ENCODE results near the gene TIMM10B.

Gene TIMM10B

DNA sequence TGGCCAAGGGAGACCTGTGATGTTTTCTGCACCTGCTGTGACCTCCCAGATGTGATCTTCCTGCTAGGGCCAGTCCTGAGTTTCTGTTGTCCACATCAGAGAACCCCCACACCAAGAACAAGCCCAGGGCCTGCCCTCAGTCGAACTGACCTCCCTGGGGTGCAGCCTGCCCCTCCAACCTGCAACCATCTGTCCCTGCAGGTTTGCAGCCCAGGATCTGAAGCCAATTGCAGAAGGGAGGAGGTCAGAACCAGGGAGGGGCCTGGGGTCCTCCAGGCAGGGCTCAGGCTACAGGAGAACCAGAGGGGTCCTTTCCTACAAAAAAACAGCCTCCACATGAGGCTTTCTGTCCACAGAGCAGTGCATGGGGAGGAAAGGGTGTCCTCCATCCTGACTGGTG, 8.4 kb upstream of the TIMM10B start:
- TF ChIP-seq, protein P1, sequence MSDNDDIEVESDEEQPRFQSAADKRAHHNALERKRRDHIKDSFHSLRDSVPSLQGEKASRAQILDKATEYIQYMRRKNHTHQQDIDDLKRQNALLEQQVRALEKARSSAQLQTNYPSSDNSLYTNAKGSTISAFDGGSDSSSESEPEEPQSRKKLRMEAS (IDR thresholded peaks at IDR 0.05), result no peak
- TF ChIP-seq CREB1 (IDR thresholded peaks at IDR 0.05; ENCODE audit: low read depth) (no peak), TAF1 (IDR thresholded peaks at IDR 0.05; ENCODE audit: low read depth) (no peak)

DNA sequence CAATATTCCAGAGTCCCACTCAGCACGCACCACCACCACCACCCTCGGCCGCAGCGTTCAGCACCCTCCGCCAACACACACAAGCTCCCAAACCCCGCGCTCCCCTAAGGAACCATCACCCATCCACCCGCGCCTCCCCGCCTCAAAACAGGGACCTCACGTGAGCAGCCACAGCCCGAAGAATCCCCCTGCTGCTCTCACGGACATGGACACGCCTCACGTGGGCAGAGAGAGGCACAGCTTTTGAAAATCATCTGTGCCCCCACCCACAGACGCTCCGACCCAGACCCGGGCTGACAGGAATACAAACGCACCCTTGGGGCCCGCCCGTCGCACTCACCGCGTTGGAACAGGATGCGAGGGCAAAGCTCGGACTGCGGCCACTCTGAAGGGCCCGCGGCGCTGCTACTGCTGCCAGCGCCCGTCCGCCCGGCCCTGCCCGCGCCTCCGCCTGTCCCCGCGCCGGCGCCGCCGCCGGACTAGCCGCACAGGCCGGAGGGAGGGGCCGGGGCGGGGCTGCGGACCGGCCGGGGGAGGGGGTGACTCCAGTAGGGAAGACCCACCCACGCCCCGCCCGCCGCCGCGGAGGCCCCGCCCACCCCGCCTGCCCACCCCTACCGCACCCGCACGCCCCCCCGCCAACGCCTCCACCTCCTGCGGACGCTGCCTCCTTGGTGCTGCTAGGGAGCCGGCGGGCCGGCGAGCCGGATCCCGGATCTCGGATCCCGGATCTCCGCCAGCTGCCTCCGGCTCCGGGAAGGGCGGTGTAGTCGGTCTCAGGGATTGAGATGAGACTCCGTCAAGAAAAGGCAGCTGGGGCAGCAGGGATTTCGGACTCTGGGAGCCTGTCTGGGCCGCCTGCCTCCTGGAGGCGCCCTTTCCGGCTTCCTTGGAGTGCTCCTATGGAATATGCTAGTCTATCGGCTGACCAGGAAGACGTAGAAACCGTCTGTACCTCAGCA, 7.6 kb upstream of the TIMM10B start, which contains the start of gene TRIM3:
Gene TRIM3, minus strand, starts transcription at position 491 of the 962 bp plus-strand sequence. CDS start 8,246 bp downstream, outside the sequence.
- TF ChIP-seq, protein P2, sequence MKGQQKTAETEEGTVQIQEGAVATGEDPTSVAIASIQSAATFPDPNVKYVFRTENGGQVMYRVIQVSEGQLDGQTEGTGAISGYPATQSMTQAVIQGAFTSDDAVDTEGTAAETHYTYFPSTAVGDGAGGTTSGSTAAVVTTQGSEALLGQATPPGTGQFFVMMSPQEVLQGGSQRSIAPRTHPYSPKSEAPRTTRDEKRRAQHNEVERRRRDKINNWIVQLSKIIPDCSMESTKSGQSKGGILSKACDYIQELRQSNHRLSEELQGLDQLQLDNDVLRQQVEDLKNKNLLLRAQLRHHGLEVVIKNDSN (IDR thresholded peaks at IDR 0.05), result peak; percentile 76
- no peak for TF ChIP-seq CEBPB (IDR thresholded peaks at IDR 0.05)
- TF ChIP-seq, protein P1 (IDR thresholded peaks at IDR 0.05), result peak; percentile 29; the same call in 1 of the 2 replicates
- TF ChIP-seq YY1 (IDR thresholded peaks at IDR 0.05; ENCODE audit: low read depth), result no peak
- no peak for TF ChIP-seq FOXM1 (IDR thresholded peaks at IDR 0.05; ENCODE audit: borderline replicate concordance, low read depth)
- no peak for TF ChIP-seq TEAD4 (IDR thresholded peaks at IDR 0.05)
- TF ChIP-seq EGR1 (IDR thresholded peaks at IDR 0.05), result no peak; the same call in 1 of the 2 replicates
- TF ChIP-seq TCF12 (IDR thresholded peaks at IDR 0.05; ENCODE audit: low read depth), result 0 out of 2 replicates have a peak, but pooled peaks have one; percentile 29
- TF ChIP-seq NFIC (IDR thresholded peaks at IDR 0.05), result no peak
- no peak; the same call in 1 of the 2 replicates for TF ChIP-seq TAF1 (IDR thresholded peaks at IDR 0.05; ENCODE audit: low read depth)
- TF ChIP-seq ZBTB7A (IDR thresholded peaks at IDR 0.05; ENCODE audit: low read depth), result no peak
- no peak for TF ChIP-seq EP300 (IDR thresholded peaks at IDR 0.05; ENCODE audit: borderline replicate concordance)
- TF ChIP-seq CREB1 (IDR thresholded peaks at IDR 0.05; ENCODE audit: low read depth), result no peak
- TF ChIP-seq, protein P3, sequence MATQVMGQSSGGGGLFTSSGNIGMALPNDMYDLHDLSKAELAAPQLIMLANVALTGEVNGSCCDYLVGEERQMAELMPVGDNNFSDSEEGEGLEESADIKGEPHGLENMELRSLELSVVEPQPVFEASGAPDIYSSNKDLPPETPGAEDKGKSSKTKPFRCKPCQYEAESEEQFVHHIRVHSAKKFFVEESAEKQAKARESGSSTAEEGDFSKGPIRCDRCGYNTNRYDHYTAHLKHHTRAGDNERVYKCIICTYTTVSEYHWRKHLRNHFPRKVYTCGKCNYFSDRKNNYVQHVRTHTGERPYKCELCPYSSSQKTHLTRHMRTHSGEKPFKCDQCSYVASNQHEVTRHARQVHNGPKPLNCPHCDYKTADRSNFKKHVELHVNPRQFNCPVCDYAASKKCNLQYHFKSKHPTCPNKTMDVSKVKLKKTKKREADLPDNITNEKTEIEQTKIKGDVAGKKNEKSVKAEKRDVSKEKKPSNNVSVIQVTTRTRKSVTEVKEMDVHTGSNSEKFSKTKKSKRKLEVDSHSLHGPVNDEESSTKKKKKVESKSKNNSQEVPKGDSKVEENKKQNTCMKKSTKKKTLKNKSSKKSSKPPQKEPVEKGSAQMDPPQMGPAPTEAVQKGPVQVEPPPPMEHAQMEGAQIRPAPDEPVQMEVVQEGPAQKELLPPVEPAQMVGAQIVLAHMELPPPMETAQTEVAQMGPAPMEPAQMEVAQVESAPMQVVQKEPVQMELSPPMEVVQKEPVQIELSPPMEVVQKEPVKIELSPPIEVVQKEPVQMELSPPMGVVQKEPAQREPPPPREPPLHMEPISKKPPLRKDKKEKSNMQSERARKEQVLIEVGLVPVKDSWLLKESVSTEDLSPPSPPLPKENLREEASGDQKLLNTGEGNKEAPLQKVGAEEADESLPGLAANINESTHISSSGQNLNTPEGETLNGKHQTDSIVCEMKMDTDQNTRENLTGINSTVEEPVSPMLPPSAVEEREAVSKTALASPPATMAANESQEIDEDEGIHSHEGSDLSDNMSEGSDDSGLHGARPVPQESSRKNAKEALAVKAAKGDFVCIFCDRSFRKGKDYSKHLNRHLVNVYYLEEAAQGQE (IDR thresholded peaks at IDR 0.05; ENCODE audit: low read depth), result no peak
- no peak for TF ChIP-seq RAD21 (IDR thresholded peaks at IDR 0.05; ENCODE audit: low read depth)

DNA sequence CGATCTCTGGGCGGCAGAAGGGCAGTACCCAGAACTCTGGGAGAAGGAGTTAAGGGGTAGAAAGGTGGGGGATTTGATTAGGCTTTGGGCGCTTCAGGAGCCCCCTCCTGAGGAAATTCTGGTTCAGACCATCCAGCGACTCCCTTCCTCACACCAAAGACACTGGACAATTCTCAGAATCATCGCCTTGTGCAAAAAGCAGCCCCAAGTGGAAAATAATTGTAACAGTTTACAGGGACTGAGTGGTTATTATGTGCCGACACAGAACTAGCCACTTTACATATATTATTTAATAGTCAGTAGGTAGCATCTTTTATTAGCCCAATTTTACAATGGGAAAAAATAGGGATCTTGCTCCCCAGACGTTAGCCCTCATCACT, 6.9 kb upstream of the TIMM10B start:
- TF ChIP-seq EP300 (IDR thresholded peaks at IDR 0.05; ENCODE audit: borderline replicate concordance), result no peak
- no peak for TF ChIP-seq TCF12 (IDR thresholded peaks at IDR 0.05; ENCODE audit: low read depth)
- TF ChIP-seq, protein P2 (IDR thresholded peaks at IDR 0.05), result no peak
- no peak for TF ChIP-seq CREB1 (IDR thresholded peaks at IDR 0.05; ENCODE audit: low read depth)
- no peak for TF ChIP-seq TEAD4 (IDR thresholded peaks at IDR 0.05)
- TF ChIP-seq, protein P3 (IDR thresholded peaks at IDR 0.05; ENCODE audit: low read depth), result no peak
- TF ChIP-seq YY1 (IDR thresholded peaks at IDR 0.05; ENCODE audit: low read depth), result no peak
- TF ChIP-seq TAF1 (IDR thresholded peaks at IDR 0.05; ENCODE audit: low read depth), result no peak
- no peak for TF ChIP-seq FOXM1 (IDR thresholded peaks at IDR 0.05; ENCODE audit: borderline replicate concordance, low read depth)
- TF ChIP-seq CEBPB (IDR thresholded peaks at IDR 0.05), result no peak
- TF ChIP-seq, protein P1 (IDR thresholded peaks at IDR 0.05), result no peak
- TF ChIP-seq NFIC (IDR thresholded peaks at IDR 0.05), result no peak
- no peak for TF ChIP-seq RAD21 (IDR thresholded peaks at IDR 0.05; ENCODE audit: low read depth)
- TF ChIP-seq EGR1 (IDR thresholded peaks at IDR 0.05), result no peak

DNA sequence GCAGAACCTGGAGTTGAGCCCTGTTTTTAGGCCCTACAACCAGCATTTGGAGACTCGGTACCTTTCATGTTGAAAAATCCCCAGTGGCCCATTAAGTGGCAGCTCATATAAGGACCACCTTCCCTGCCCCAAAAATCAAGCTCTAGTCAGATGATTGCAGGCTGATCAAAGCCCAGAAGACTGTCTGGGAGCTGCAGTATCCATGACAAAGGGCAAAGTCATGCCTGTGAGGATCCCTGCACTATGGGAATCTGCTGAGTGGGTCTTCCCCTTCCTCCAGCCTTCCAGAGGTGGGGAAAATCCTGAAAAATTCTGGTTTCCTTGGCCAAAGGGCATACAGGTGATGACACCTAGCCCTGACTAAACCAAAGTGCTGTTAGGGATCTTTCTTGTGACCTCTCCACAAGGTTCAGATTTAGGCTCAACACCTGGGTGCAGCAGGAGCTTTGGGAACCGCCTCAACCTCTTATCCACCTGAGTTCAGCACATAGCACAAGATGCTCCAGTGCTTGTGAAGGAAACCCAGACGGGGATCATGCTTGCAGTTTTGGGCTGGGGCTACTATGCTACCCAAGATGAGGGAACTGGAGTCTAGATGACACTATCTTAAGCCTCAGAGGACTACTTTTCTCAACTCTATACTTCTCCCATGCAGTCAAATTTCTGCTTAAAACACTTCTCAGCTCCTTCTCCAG, 6.3 kb upstream of the TIMM10B start:
- no peak for TF ChIP-seq RAD21 (IDR thresholded peaks at IDR 0.05; ENCODE audit: low read depth)
- TF ChIP-seq, protein P1 (IDR thresholded peaks at IDR 0.05), result no peak
- no peak for TF ChIP-seq CEBPB (IDR thresholded peaks at IDR 0.05)
- TF ChIP-seq, protein P3 (IDR thresholded peaks at IDR 0.05; ENCODE audit: low read depth), result no peak
- TF ChIP-seq ZBTB7A (IDR thresholded peaks at IDR 0.05; ENCODE audit: low read depth), result no peak
- TF ChIP-seq CREB1 (IDR thresholded peaks at IDR 0.05; ENCODE audit: low read depth), result no peak
- TF ChIP-seq TCF12 (IDR thresholded peaks at IDR 0.05; ENCODE audit: low read depth), result no peak
- no peak for TF ChIP-seq TEAD4 (IDR thresholded peaks at IDR 0.05)
- no peak for TF ChIP-seq EP300 (IDR thresholded peaks at IDR 0.05; ENCODE audit: borderline replicate concordance)
- TF ChIP-seq YY1 (IDR thresholded peaks at IDR 0.05; ENCODE audit: low read depth), result no peak
- TF ChIP-seq EGR1 (IDR thresholded peaks at IDR 0.05), result no peak
- TF ChIP-seq NFIC (IDR thresholded peaks at IDR 0.05), result no peak
- TF ChIP-seq TAF1 (IDR thresholded peaks at IDR 0.05; ENCODE audit: low read depth), result no peak

All from Ishikawa (cell line).